ENCODE results near the gene LIN9. TPM values are rescaled to one million over a fixed set of nuclear protein-coding genes. Genes with fewer than 3 reads are reported as not detected.

The LIN9 gene
- total and polyA plus RNA-seq, 2 of the 13 experiments (the other 11 are each of a cell fraction or from before 2014, with no cell fraction given), result 3.0 to 10.0 TPM

DNA sequence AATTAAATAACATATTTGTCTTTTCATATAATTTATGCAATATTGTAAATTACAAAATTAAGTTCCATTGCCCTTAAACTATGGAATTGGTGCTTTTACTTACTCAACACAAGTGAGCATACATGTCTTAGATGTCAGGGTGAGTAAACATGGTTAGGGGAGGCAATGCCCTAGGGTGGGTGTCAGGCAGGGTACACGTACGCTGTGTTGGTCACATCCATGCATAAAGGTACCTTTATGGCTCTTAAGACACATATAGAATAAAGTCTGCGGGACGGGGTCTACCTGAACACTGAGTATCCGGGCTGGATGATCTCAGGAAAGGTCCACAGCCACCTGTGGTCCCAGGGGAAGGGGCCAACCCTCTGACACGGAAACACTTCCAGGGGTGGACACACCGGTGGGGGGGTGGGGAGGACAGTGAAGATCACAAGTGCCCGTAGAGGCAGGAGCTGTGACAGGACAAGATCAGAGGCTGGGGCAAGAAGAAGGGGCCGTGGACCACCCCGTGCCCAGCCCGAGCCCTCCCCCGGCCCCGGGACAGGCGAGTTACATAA, 720 bp downstream of the LIN9 start (continued):
- TF ChIP-seq SKI (IDR thresholded peaks at IDR 0.05; ENCODE audit: partially characterized antibody), result no peak
- TF ChIP-seq MYC (CRISPR knock-in tag; IDR thresholded peaks at IDR 0.05; ENCODE audit: borderline replicate concordance), result no peak
- TF ChIP-seq, protein P1, sequence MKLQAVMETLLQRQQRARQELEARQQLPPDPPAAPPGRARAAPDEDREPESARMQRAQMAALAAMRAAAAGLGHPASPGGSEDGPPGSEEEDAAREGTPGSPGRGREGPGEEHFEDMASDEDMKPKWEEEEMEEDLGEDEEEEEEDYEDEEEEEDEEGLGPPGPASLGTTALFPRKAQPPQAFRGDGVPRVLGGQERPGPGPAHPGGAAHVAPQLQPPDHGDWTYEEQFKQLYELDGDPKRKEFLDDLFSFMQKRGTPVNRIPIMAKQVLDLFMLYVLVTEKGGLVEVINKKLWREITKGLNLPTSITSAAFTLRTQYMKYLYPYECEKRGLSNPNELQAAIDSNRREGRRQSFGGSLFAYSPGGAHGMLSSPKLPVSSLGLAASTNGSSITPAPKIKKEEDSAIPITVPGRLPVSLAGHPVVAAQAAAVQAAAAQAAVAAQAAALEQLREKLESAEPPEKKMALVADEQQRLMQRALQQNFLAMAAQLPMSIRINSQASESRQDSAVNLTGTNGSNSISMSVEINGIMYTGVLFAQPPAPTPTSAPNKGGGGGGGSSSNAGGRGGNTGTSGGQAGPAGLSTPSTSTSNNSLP (IDR thresholded peaks at IDR 0.05; ENCODE audit: low read depth, low read length), result no peak
- TF ChIP-seq, protein P2, sequence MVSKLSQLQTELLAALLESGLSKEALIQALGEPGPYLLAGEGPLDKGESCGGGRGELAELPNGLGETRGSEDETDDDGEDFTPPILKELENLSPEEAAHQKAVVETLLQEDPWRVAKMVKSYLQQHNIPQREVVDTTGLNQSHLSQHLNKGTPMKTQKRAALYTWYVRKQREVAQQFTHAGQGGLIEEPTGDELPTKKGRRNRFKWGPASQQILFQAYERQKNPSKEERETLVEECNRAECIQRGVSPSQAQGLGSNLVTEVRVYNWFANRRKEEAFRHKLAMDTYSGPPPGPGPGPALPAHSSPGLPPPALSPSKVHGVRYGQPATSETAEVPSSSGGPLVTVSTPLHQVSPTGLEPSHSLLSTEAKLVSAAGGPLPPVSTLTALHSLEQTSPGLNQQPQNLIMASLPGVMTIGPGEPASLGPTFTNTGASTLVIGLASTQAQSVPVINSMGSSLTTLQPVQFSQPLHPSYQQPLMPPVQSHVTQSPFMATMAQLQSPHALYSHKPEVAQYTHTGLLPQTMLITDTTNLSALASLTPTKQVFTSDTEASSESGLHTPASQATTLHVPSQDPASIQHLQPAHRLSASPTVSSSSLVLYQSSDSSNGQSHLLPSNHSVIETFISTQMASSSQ (IDR thresholded peaks at IDR 0.05; ENCODE audit: low read depth), result no peak
- TF ChIP-seq, protein P2 (CRISPR knock-in tag; IDR thresholded peaks at IDR 0.05; ENCODE audit: borderline replicate concordance), result no peak
- TF ChIP-seq, protein P3, sequence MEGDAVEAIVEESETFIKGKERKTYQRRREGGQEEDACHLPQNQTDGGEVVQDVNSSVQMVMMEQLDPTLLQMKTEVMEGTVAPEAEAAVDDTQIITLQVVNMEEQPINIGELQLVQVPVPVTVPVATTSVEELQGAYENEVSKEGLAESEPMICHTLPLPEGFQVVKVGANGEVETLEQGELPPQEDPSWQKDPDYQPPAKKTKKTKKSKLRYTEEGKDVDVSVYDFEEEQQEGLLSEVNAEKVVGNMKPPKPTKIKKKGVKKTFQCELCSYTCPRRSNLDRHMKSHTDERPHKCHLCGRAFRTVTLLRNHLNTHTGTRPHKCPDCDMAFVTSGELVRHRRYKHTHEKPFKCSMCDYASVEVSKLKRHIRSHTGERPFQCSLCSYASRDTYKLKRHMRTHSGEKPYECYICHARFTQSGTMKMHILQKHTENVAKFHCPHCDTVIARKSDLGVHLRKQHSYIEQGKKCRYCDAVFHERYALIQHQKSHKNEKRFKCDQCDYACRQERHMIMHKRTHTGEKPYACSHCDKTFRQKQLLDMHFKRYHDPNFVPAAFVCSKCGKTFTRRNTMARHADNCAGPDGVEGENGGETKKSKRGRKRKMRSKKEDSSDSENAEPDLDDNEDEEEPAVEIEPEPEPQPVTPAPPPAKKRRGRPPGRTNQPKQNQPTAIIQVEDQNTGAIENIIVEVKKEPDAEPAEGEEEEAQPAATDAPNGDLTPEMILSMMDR (CRISPR knock-in tag; IDR thresholded peaks at IDR 0.05), result no peak
- TF ChIP-seq PAF1 (CRISPR knock-in tag; IDR thresholded peaks at IDR 0.05), result no peak
- no peak for TF ChIP-seq SP140L (CRISPR knock-in tag; IDR thresholded peaks at IDR 0.05; ENCODE audit: borderline replicate concordance)
- TF ChIP-seq, protein P4, sequence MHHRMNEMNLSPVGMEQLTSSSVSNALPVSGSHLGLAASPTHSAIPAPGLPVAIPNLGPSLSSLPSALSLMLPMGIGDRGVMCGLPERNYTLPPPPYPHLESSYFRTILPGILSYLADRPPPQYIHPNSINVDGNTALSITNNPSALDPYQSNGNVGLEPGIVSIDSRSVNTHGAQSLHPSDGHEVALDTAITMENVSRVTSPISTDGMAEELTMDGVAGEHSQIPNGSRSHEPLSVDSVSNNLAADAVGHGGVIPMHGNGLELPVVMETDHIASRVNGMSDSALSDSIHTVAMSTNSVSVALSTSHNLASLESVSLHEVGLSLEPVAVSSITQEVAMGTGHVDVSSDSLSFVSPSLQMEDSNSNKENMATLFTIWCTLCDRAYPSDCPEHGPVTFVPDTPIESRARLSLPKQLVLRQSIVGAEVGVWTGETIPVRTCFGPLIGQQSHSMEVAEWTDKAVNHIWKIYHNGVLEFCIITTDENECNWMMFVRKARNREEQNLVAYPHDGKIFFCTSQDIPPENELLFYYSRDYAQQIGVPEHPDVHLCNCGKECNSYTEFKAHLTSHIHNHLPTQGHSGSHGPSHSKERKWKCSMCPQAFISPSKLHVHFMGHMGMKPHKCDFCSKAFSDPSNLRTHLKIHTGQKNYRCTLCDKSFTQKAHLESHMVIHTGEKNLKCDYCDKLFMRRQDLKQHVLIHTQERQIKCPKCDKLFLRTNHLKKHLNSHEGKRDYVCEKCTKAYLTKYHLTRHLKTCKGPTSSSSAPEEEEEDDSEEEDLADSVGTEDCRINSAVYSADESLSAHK (CRISPR knock-in tag; IDR thresholded peaks at IDR 0.05; ENCODE audit: borderline replicate concordance), result no peak
- TF ChIP-seq, protein P5, sequence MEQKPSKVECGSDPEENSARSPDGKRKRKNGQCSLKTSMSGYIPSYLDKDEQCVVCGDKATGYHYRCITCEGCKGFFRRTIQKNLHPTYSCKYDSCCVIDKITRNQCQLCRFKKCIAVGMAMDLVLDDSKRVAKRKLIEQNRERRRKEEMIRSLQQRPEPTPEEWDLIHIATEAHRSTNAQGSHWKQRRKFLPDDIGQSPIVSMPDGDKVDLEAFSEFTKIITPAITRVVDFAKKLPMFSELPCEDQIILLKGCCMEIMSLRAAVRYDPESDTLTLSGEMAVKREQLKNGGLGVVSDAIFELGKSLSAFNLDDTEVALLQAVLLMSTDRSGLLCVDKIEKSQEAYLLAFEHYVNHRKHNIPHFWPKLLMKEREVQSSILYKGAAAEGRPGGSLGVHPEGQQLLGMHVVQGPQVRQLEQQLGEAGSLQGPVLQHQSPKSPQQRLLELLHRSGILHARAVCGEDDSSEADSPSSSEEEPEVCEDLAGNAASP (CRISPR knock-in tag; IDR thresholded peaks at IDR 0.05; ENCODE audit: borderline replicate concordance), result no peak
- TF ChIP-seq ESRRA (CRISPR knock-in tag; IDR thresholded peaks at IDR 0.05; ENCODE audit: low read depth), result 0 out of 2 replicates have a peak, but pooled peaks have one; percentile 26
- TF ChIP-seq SNAI1 (CRISPR knock-in tag; IDR thresholded peaks at IDR 0.05; ENCODE audit: borderline replicate concordance), result no peak
- TF ChIP-seq, protein P6, sequence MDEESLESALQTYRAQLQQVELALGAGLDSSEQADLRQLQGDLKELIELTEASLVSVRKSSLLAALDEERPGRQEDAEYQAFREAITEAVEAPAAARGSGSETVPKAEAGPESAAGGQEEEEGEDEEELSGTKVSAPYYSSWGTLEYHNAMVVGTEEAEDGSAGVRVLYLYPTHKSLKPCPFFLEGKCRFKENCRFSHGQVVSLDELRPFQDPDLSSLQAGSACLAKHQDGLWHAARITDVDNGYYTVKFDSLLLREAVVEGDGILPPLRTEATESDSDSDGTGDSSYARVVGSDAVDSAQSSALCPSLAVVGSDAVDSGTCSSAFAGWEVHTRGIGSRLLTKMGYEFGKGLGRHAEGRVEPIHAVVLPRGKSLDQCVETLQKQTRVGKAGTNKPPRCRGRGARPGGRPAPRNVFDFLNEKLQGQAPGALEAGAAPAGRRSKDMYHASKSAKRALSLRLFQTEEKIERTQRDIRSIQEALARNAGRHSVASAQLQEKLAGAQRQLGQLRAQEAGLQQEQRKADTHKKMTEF (CRISPR knock-in tag; IDR thresholded peaks at IDR 0.05), result no peak
